IMR-90 (cell line): Measurements from ENCODE around the gene CSH1. TPM values are rescaled to one million over a fixed set of nuclear protein-coding genes. Genes with fewer than 3 reads are reported as not detected.

ENCODE experiments used
- ATAC-seq: fragments of 200-7000 bp; cut with Tn5 transposase; 2 replicates; pipeline ENCODE4 v1.9.1; 2020; ENCODE audit warnings: low read depth, mild to moderate bottlenecking, moderate library complexity
- BruUV-seq: library from RNA; stranded (reverse); fragments of 400-500 nt; replicated peaks from 2 replicates; lab custom pipeline; 2021; lab: Mats Ljungman, UMichigan
- CTCF ChIA-PET: fragments of 300-600 bp; formaldehyde crosslinking; extraction: SDS; loops from one replicate; lab custom pipeline; 2021; ENCODE audit warnings: antibody characterized with exemption; lab: Yijun Ruan, JAX
- POLR2A ChIA-PET: fragments of 300-600 bp; sonication (Branson Sonifier 250); formaldehyde crosslinking; loops from one replicate; lab custom pipeline; 2022; ENCODE audit warnings: antibody characterized with exemption; ENCODE audit not compliant: unreplicated experiment; lab: Charles Lee
- DNase-seq: peaks from one replicate; pipeline ENCODE4 v3.0.0; 2013
- H2AFZ ChIP-seq: replicated peaks from 2 replicates; pipeline ENCODE3; 2013; ENCODE audit warnings: low read length, mild to moderate bottlenecking; ENCODE audit not compliant: poor library complexity
- H2AK5ac ChIP-seq: 2 replicates; pipeline ENCODE4 v1.6.1; 2013; ENCODE audit warnings: low read depth, low read length, inconsistent platforms
- H2AK9ac ChIP-seq: replicated peaks from 2 replicates; pipeline ENCODE3; 2013; ENCODE audit warnings: mild to moderate bottlenecking, low read depth, low read length, moderate library complexity; ENCODE audit not compliant: poor library complexity
- H2BK120ac ChIP-seq: 2 replicates; pipeline ENCODE4 v1.6.1; 2013; ENCODE audit warnings: low read depth, low read length, inconsistent platforms
- H2BK15ac ChIP-seq: 3 replicates; pipeline ENCODE4 v1.6.1; 2013; ENCODE audit warnings: low read depth, low read length, inconsistent platforms
- H2BK20ac ChIP-seq: 2 replicates; pipeline ENCODE4 v1.6.1; 2013; ENCODE audit warnings: low read depth, mild to moderate bottlenecking, inconsistent platforms, low read length, moderate library complexity
- H2BK5ac ChIP-seq: 2 replicates; pipeline ENCODE4 v1.6.1; 2013; ENCODE audit warnings: mild to moderate bottlenecking, low read depth, low read length, inconsistent platforms; ENCODE audit not compliant: poor library complexity, severe bottlenecking
- H3K14ac ChIP-seq: replicated peaks from 2 replicates; pipeline ENCODE4 v1.6.1; 2013; ENCODE audit warnings: low read depth, low read length, inconsistent platforms
- H3K18ac ChIP-seq: 2 replicates; pipeline ENCODE4 v1.6.1; 2013; ENCODE audit warnings: low read depth, low read length, control low read depth
- H3K23ac ChIP-seq: 2 replicates; pipeline ENCODE4 v1.6.1; 2013; ENCODE audit warnings: low read depth, low read length, inconsistent platforms
- H3K27ac ChIP-seq: 2 replicates; pipeline ENCODE4 v1.5.1; 2013; ENCODE audit warnings: mild to moderate bottlenecking, control low read depth, low read length; ENCODE audit not compliant: insufficient read depth
- H3K27me3 ChIP-seq: 2 replicates; pipeline ENCODE4 v1.6.1; 2013; ENCODE audit warnings: low read length; ENCODE audit not compliant: control insufficient read depth, insufficient read depth
- H3K36me3 ChIP-seq: 2 replicates; pipeline ENCODE4 v1.6.1; 2013; ENCODE audit warnings: low read length, mixed read lengths; ENCODE audit not compliant: control insufficient read depth, insufficient read depth
- H3K4ac ChIP-seq: 2 replicates; pipeline ENCODE4 v1.6.1; 2013; ENCODE audit warnings: low read depth, low read length, inconsistent platforms
- H3K4me1 ChIP-seq: 2 replicates; pipeline ENCODE4 v1.6.1; 2013; ENCODE audit warnings: low read length, mixed read lengths; ENCODE audit not compliant: control insufficient read depth, insufficient read depth
- H3K4me2 ChIP-seq: 2 replicates; pipeline ENCODE4 v1.6.1; 2013; ENCODE audit warnings: low read depth, mild to moderate bottlenecking, control low read depth, low read length, moderate library complexity
- H3K4me3 ChIP-seq: 2 replicates; pipeline ENCODE4 v1.5.1; 2013; ENCODE audit warnings: low read depth, mild to moderate bottlenecking, control low read depth, low read length, moderate library complexity; ENCODE audit not compliant: insufficient read depth
- H3K56ac ChIP-seq: 2 replicates; pipeline ENCODE4 v1.6.1; 2013; ENCODE audit warnings: low read length, inconsistent platforms; ENCODE audit not compliant: insufficient read depth; ENCODE audit errors: extremely low read depth
- H3K79me1 ChIP-seq, 2 experiments: 2 replicates each; pipeline ENCODE4 v1.6.1; 2013; ENCODE audit warnings: low read length in 2 of 2, inconsistent platforms in 1 of 2, low read depth in 1 of 2
- H3K9ac ChIP-seq: 2 replicates; pipeline ENCODE4 v1.6.1; 2013; ENCODE audit warnings: low read depth, low read length, control low read depth
- H3K9me1 ChIP-seq: 2 replicates; pipeline ENCODE4 v1.6.1; 2013; ENCODE audit warnings: low read length, inconsistent platforms; ENCODE audit not compliant: insufficient read depth
- H3K9me3 ChIP-seq: 2 replicates; pipeline ENCODE4 v1.6.1; 2013; ENCODE audit warnings: low read length; ENCODE audit not compliant: control insufficient read depth, insufficient read depth
- H4K20me1 ChIP-seq: 2 replicates; pipeline ENCODE4 v1.6.1; 2013; ENCODE audit warnings: low read length, inconsistent platforms; ENCODE audit not compliant: insufficient read depth
- H4K5ac ChIP-seq: 2 replicates; pipeline ENCODE4 v1.6.1; 2013; ENCODE audit warnings: mild to moderate bottlenecking, low read depth, low read length, control low read depth
- H4K8ac ChIP-seq, 2 experiments: 2 replicates each; pipeline ENCODE4 v1.6.1; 2013; ENCODE audit warnings: low read depth in 2 of 2, low read length in 2 of 2, control low read depth in 1 of 2, inconsistent platforms in 1 of 2
- H4K91ac ChIP-seq: 2 replicates; pipeline ENCODE4 v1.6.1; 2013; ENCODE audit warnings: low read depth, low read length, inconsistent platforms; ENCODE audit not compliant: insufficient read depth
- BHLHE40 ChIP-seq: fragments of 150-350 bp; IDR thresholded peaks from 2 replicates; pipeline ENCODE4 v1.6.1; 2016; ENCODE audit warnings: mild to moderate bottlenecking, low read depth, low read length
- CEBPB ChIP-seq: IDR thresholded peaks from 2 replicates; pipeline ENCODE4 v1.6.1; 2012; ENCODE audit warnings: low read depth, low read length, improper control_type of control experiment
- CHD1 ChIP-seq: IDR thresholded peaks from 2 replicates; pipeline ENCODE4 v1.6.1; 2012; ENCODE audit warnings: low read depth, low read length, improper control_type of control experiment
- FOS ChIP-seq: fragments of 150-350 bp; IDR thresholded peaks from 2 replicates; pipeline ENCODE4 v1.6.1; 2016; ENCODE audit warnings: low read depth, low read length
- MAFK ChIP-seq: IDR thresholded peaks from 2 replicates; pipeline ENCODE4 v1.6.1; 2012; ENCODE audit warnings: low read depth, low read length, improper control_type of control experiment
- MAZ ChIP-seq: IDR thresholded peaks from 2 replicates; pipeline ENCODE4 v1.6.1; 2012; ENCODE audit warnings: low read depth, mild to moderate bottlenecking, low read length, improper control_type of control experiment, moderate library complexity, borderline replicate concordance
- MXI1 ChIP-seq: IDR thresholded peaks from 2 replicates; pipeline ENCODE4 v1.6.1; 2012; ENCODE audit warnings: low read depth, mild to moderate bottlenecking, low read length, moderate library complexity, borderline replicate concordance
- NFE2L2 ChIP-seq: fragments of 150-350 bp; IDR thresholded peaks from 2 replicates; pipeline ENCODE4 v1.6.1; 2016; ENCODE audit warnings: low read depth, mild to moderate bottlenecking, low read length
- RAD21 ChIP-seq: IDR thresholded peaks from 2 replicates; pipeline ENCODE4 v1.6.1; 2012; ENCODE audit warnings: low read length, improper control_type of control experiment
- RCOR1 ChIP-seq: IDR thresholded peaks from 2 replicates; pipeline ENCODE4 v1.6.1; 2012; ENCODE audit warnings: mild to moderate bottlenecking, low read length, improper control_type of control experiment; ENCODE audit not compliant: insufficient replicate concordance
- RFX5 ChIP-seq: IDR thresholded peaks from 2 replicates; pipeline ENCODE4 v1.8.0; 2012; ENCODE audit warnings: low read depth, mild to moderate bottlenecking, low read length, moderate library complexity
- SMC3 ChIP-seq: fragments of 150-350 bp; IDR thresholded peaks from 2 replicates; pipeline ENCODE4 v1.6.1; 2016; ENCODE audit warnings: low read depth, mild to moderate bottlenecking, antibody characterized with exemption, low read length, moderate library complexity
- WGBS, 2 experiments: methylation state at CpG; one replicate each; pipeline versions ENCODE4 v1.1.5 to v1.1.7; 2013; ENCODE audit warnings: missing lambda C conversion rate in 2 of 2; ENCODE audit not compliant: insufficient read length in 1 of 2; ENCODE audit errors: extremely low coverage in 2 of 2; 5-methylcytosine and 5-hydroxymethylcytosine counted together
- dilution Hi-C: fragments of 300-500 bp; cut with HindIII; formaldehyde crosslinking; loops from one replicate; pipeline ENCODE4 v1.14.3; 2018; ENCODE audit warnings: low sequenced_read_pairs; ENCODE audit not compliant: unreplicated experiment
- in situ Hi-C: fragments of 300-500 bp; cut with MboI; formaldehyde crosslinking; loops from 3 replicates; pipeline ENCODE4 v1.14.3; 2019; ENCODE audit warnings: low sequenced_read_pairs, inconsistent platforms, mixed read lengths
- intact Hi-C: fragments of 100-400 bp; cut with micrococcal nuclease; formaldehyde crosslinking; loops from 2 replicates; pipeline ENCODE4 v1.10.0; 2022
- polyA plus RNA-seq, 3 experiments: library from polyadenylated mRNA; depleted of rRNA; stranded (reverse); fragments of >200 nt; gene quantifications; 2 replicates each; pipeline ENCODE4 v1.2.3, GENCODE V29; 2012; ENCODE audit warnings: low replicate concordance in 1 of 3
- total RNA-seq: library from RNA; depleted of rRNA; stranded (reverse); fragments of >200 nt; gene quantifications from 2 replicates; pipeline ENCODE4 v1.2.3, GENCODE V29; 2012
- TF ChIP-seq, protein P1 (sequence below): fragments of 150-350 bp; IDR thresholded peaks from 2 replicates; pipeline ENCODE4 v1.6.1; 2016; ENCODE audit warnings: low read depth, mild to moderate bottlenecking, low read length, moderate library complexity, borderline replicate concordance
- TF ChIP-seq, protein P2 (sequence below): conservative IDR thresholded peaks from 2 replicates; pipeline ENCODE4 v1.5.1; 2012; ENCODE audit warnings: mild to moderate bottlenecking, low read depth, low read length, improper control_type of control experiment
- TF ChIP-seq, protein P3 (sequence below): fragments of 150-350 bp; IDR thresholded peaks from 2 replicates; pipeline ENCODE4 v1.6.1; 2017; ENCODE audit warnings: mild to moderate bottlenecking, antibody characterized with exemption, low read length, low read depth

CSH1 gene
- total and polyA plus RNA-seq, 2 of the 4 experiments (the other 2 are of a cell fraction), result not detected

DNA sequence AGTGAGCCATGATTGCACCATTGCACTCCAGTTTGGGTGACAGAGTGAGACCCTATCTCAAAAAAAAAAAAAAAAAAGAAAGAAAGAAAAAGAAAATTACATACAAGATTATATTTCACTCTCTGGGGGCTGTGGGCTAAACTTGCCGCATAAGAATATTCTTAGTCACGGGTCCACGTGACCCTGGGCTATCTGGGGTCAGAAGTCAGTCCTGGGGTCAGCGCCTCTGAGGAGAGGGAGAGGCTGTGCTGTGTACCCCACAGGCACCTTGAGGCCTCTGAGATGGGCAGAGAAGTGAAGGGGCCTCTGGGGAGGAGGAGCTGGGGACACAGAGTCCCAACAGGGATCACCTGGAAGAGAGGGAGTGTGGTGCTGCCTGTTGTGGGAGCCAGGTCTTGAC lies 41.5 kb upstream of the CSH1 start:
- Histone ChIP-seq H4K20me1 (no peaks in the 10 kb centered on the region), H3K18ac (no peak overlapping the region), H3K14ac (no peak overlapping the region), H4K5ac (no peak overlapping the region), H3K4ac (no peak overlapping the region), H3K79me1 (no peaks in the 10 kb centered on the region), H3K9ac (no peak overlapping the region), H3K27me3 (peaks cover 35% of the 10 kb centered on the region), H2BK15ac (no peak overlapping the region), H2BK5ac (no peak overlapping the region), H2BK120ac (no peak overlapping the region), H3K36me3 (no peaks in the 10 kb centered on the region), H3K9me1 (no peaks in the 10 kb centered on the region), H2BK20ac (no peak overlapping the region), H3K23ac (no peak overlapping the region), H3K4me2 (no peak overlapping the region), H4K91ac (no peak overlapping the region), H3K9me3 (no peaks in the 10 kb centered on the region; the same call in 1 of the 2 replicates), H2AK9ac (no peak overlapping the region), H2AK5ac (no peak overlapping the region), H3K27ac (no peak overlapping the region), H3K4me1 (no peaks in the 10 kb centered on the region), H4K8ac (no peak overlapping the region), H2AFZ (no peak overlapping the region), H3K56ac (no peak overlapping the region), H3K4me3 (no peak overlapping the region)
- ATAC-seq (no peak), DNase-seq (no peak)
- intact Hi-C loops, result no loop called here
- no TSS peak for BruUV-seq
- dilution Hi-C loops, result no loop called here
- no CpG with 5 or more reads among the region's 4 CpGs for WGBS, 2 experiments
- in situ Hi-C loops, result no loop called here
- POLR2A ChIA-PET, result no interaction called here
- TF ChIP-seq RAD21, result no peak
- no peak for TF ChIP-seq BHLHE40
- no peak for TF ChIP-seq RCOR1
- TF ChIP-seq NFE2L2, result no peak
- no peak for TF ChIP-seq CHD1
- no peak for TF ChIP-seq MAZ
- TF ChIP-seq FOS, result no peak
- TF ChIP-seq MAFK, result no peak
- TF ChIP-seq SMC3, result no peak
- TF ChIP-seq, protein P1, sequence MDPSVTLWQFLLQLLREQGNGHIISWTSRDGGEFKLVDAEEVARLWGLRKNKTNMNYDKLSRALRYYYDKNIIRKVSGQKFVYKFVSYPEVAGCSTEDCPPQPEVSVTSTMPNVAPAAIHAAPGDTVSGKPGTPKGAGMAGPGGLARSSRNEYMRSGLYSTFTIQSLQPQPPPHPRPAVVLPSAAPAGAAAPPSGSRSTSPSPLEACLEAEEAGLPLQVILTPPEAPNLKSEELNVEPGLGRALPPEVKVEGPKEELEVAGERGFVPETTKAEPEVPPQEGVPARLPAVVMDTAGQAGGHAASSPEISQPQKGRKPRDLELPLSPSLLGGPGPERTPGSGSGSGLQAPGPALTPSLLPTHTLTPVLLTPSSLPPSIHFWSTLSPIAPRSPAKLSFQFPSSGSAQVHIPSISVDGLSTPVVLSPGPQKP, result no peak
- TF ChIP-seq RFX5, result no peak
- TF ChIP-seq MXI1, result no peak
- TF ChIP-seq, protein P2, sequence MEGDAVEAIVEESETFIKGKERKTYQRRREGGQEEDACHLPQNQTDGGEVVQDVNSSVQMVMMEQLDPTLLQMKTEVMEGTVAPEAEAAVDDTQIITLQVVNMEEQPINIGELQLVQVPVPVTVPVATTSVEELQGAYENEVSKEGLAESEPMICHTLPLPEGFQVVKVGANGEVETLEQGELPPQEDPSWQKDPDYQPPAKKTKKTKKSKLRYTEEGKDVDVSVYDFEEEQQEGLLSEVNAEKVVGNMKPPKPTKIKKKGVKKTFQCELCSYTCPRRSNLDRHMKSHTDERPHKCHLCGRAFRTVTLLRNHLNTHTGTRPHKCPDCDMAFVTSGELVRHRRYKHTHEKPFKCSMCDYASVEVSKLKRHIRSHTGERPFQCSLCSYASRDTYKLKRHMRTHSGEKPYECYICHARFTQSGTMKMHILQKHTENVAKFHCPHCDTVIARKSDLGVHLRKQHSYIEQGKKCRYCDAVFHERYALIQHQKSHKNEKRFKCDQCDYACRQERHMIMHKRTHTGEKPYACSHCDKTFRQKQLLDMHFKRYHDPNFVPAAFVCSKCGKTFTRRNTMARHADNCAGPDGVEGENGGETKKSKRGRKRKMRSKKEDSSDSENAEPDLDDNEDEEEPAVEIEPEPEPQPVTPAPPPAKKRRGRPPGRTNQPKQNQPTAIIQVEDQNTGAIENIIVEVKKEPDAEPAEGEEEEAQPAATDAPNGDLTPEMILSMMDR, result no peak
- TF ChIP-seq CEBPB, result no peak
- TF ChIP-seq, protein P3, sequence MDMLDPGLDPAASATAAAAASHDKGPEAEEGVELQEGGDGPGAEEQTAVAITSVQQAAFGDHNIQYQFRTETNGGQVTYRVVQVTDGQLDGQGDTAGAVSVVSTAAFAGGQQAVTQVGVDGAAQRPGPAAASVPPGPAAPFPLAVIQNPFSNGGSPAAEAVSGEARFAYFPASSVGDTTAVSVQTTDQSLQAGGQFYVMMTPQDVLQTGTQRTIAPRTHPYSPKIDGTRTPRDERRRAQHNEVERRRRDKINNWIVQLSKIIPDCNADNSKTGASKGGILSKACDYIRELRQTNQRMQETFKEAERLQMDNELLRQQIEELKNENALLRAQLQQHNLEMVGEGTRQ, result no peak
- CTCF ChIA-PET, result no interaction called here
